Tibial nerve (tissue), 4 donors: Measurements from ENCODE around the gene AMD1.

ENCODE experiments used
- CTCF ChIP-seq, 5 experiments: fragments of 200-600 bp in 3 of 5; fragments of 450-650 bp in 2 of 5; sonication (generic) in 3 of 5; IDR thresholded peaks; one replicate each; pipeline ENCODE4 v1.5.1; 2016 to 2019; ENCODE audit warnings: antibody characterized with exemption in 5 of 5, mild to moderate bottlenecking in 3 of 5, moderate library complexity in 2 of 5
- EP300 ChIP-seq, 2 donors: sonication (generic); formaldehyde crosslinking; IDR thresholded peaks; one replicate each; pipeline ENCODE4 v1.6.1; 2017; ENCODE audit warnings: antibody characterized with exemption in 2 of 2, mild to moderate bottlenecking in 1 of 2
- POLR2A ChIP-seq, 2 donors: fragments of 450-650 bp; IDR thresholded peaks; one replicate each; pipeline ENCODE4 v1.6.1; 2017; ENCODE audit warnings: antibody characterized with exemption in 2 of 2, mild to moderate bottlenecking in 2 of 2, moderate library complexity in 2 of 2

GRCh38 chr6:110849781-110850180, 24.8 kb upstream of the AMD1 start:
- TF ChIP-seq EP300 (IDR thresholded peaks at IDR 0.05) (no peak), POLR2A (IDR thresholded peaks at IDR 0.05) (no peak), CTCF (IDR thresholded peaks at IDR 0.05) (no peak)
